Body of pancreas (tissue), 4 donors: ENCODE results near the gene HMGXB4. TPM values are rescaled to one million over a fixed set of nuclear protein-coding genes. Genes with fewer than 3 reads are reported as not detected.

Experiments used
- ATAC-seq: fragments of 150-250 bp; one replicate; pipeline ENCODE4 v1.9.1; 2016
- DNase-seq, 4 donors: peaks; one replicate each; pipeline ENCODE4 v3.0.0-alpha.2; 2019
- H3K27ac ChIP-seq, 4 donors: fragments of 200-600 bp; sonication (generic); 1 replicate in 3 of 4; 2 replicates in 1 of 4; pipeline versions ENCODE4 v1.5.1 to v1.6.1; 2016 to 2019; ENCODE audit warnings: mild to moderate bottlenecking in 1 of 4, mixed read lengths in 1 of 4, moderate library complexity in 1 of 4
- H3K27me3 ChIP-seq, 2 donors: fragments of 200-600 bp; sonication (generic); one replicate each; pipeline ENCODE4 v1.6.0; 2016; ENCODE audit warnings: mild to moderate bottlenecking in 1 of 2
- H3K36me3 ChIP-seq, 2 donors: fragments of 200-600 bp; sonication (generic); replicated peaks in 1 of 2; 2 replicates each; pipeline ENCODE4 v1.5.1; 2016; ENCODE audit warnings: low read depth in 2 of 2; ENCODE audit not compliant: insufficient read depth in 1 of 2
- H3K4me1 ChIP-seq: fragments of 200-600 bp; sonication (generic); one replicate; pipeline ENCODE4 v1.6.0; 2016
- H3K4me3 ChIP-seq, 2 donors: fragments of 200-600 bp; sonication (generic); 1 replicate in 1 of 2; 2 replicates in 1 of 2; pipeline ENCODE4 v1.5.1; 2016 to 2019
- H3K9me3 ChIP-seq, 3 donors: fragments of 200-600 bp; sonication (generic); 1 replicate in 2 of 3; 2 replicates in 1 of 3; pipeline ENCODE4 v1.5.1; 2016
- CTCF ChIP-seq, 7 experiments: fragments of 450-650 bp in 4 of 7; fragments of 200-600 bp in 3 of 7; sonication (generic) in 3 of 7; IDR thresholded peaks; one replicate each; pipeline ENCODE4 v1.5.1; 2016 to 2019; ENCODE audit warnings: antibody characterized with exemption in 7 of 7
- POLR2A ChIP-seq, 3 donors: fragments of 450-650 bp; IDR thresholded peaks; one replicate each; pipeline ENCODE4 v1.6.1; 2016; ENCODE audit warnings: antibody characterized with exemption in 3 of 3, mild to moderate bottlenecking in 2 of 3
- WGBS, 2 donors: methylation state at CpG; one replicate each; pipeline ENCODE4 v1.1.5; 2017; 5-methylcytosine and 5-hydroxymethylcytosine counted together
- intact Hi-C: fragments of 100-400 bp; cut with DNase I; formaldehyde crosslinking; loops from one replicate; pipeline ENCODE4 v1.15.1; 2023
- total RNA-seq, 2 donors: library from RNA; depleted of rRNA; stranded (reverse); fragments of >200 nt; gene quantifications; one replicate each; pipeline ENCODE4 v1.1.0, GENCODE V29; 2016

HMGXB4 gene
- total RNA-seq, 2 donors from 2014 or later: 8.2 to 13.0 TPM

GRCh38 chr22:35322893-35323292 lies 65.6 kb downstream of the HMGXB4 start:
- no peak for DNase-seq
- WGBS, 2 donors: 91% methylated on average over 13 to 15 of the region's 15 CpGs
- H3K36me3 ChIP-seq: peaks cover 8 to 26% of the 10 kb centered on the region in 2 donors
- peaks cover 3% of the 10 kb centered on the region for H3K4me1 ChIP-seq
- no peaks in the 10 kb centered on the region for H3K27me3 ChIP-seq
- intact Hi-C loops: no loop called here
- H3K4me3 ChIP-seq: no peak overlapping the region
- H3K27ac ChIP-seq: no peak overlapping the region
- H3K9me3 ChIP-seq: no peaks in the 10 kb centered on the region
- ATAC-seq: no peak
- no peak for TF ChIP-seq CTCF (IDR thresholded peaks at IDR 0.05)
- no peak for TF ChIP-seq POLR2A (IDR thresholded peaks at IDR 0.05)

- DNase-seq (no peak), ATAC-seq (no peak)
- no peak for TF ChIP-seq CTCF (IDR thresholded peaks at IDR 0.05)
- peaks cover 8 to 26% of the 10 kb centered on the region in 2 donors for H3K36me3 ChIP-seq
- intact Hi-C loops: no loop called here
- H3K4me3 ChIP-seq: no peak overlapping the region
- H3K9me3 ChIP-seq: no peaks in the 10 kb centered on the region
- 94 to 99% methylated on average over 11 of the region's 11 CpGs for WGBS, 2 donors
- H3K27ac ChIP-seq: no peak overlapping the region
- H3K27me3 ChIP-seq: no peaks in the 10 kb centered on the region
- peaks cover 7% of the 10 kb centered on the region for H3K4me1 ChIP-seq
Observed at GRCh38 chr22:35323305-35323704, 66.0 kb downstream of the HMGXB4 start.

GRCh38 chr22:35324067-35324466 lies 66.8 kb downstream of the HMGXB4 start:
- DNase-seq (no peak), ATAC-seq (no peak)
- TF ChIP-seq POLR2A (IDR thresholded peaks at IDR 0.05) (no peak), CTCF (IDR thresholded peaks at IDR 0.05) (no peak)
- Histone ChIP-seq H3K9me3 (no peaks in the 10 kb centered on the region), H3K27me3 (no peaks in the 10 kb centered on the region), H3K4me3 (no peak overlapping the region), H3K27ac (no peak overlapping the region), H3K36me3 (peaks cover 4 to 26% of the 10 kb centered on the region in 2 donors), H3K4me1 (peaks cover 15% of the 10 kb centered on the region)
- intact Hi-C loops: no loop called here
- WGBS, 2 donors: 91 to 94% methylated on average over 4 to 5 of the region's 5 CpGs

GRCh38 chr22:35324762-35325161 lies 67.5 kb downstream of the HMGXB4 start:
- no peak overlapping the region for H3K4me3 ChIP-seq
- H3K9me3 ChIP-seq: no peaks in the 10 kb centered on the region
- H3K36me3 ChIP-seq: peaks cover 4 to 26% of the 10 kb centered on the region in 2 donors
- H3K4me1 ChIP-seq: peaks cover 22% of the 10 kb centered on the region
- TF ChIP-seq POLR2A (IDR thresholded peaks at IDR 0.05) (no peak), CTCF (IDR thresholded peaks at IDR 0.05) (no peak)
- H3K27ac ChIP-seq: no peak overlapping the region
- WGBS, 2 donors: 85 to 90% methylated on average over 2 to 4 of the region's 4 CpGs
- H3K27me3 ChIP-seq: no peaks in the 10 kb centered on the region
- ATAC-seq (no peak), DNase-seq (no peak)
- intact Hi-C loops: no loop called here

GRCh38 chr22:35325209-35325608 lies 67.9 kb downstream of the HMGXB4 start:
- no peak overlapping the region for H3K27ac ChIP-seq
- H3K4me3 ChIP-seq: no peak overlapping the region
- H3K27me3 ChIP-seq: no peaks in the 10 kb centered on the region
- H3K9me3 ChIP-seq: no peaks in the 10 kb centered on the region
- peaks cover 25% of the 10 kb centered on the region for H3K4me1 ChIP-seq
- DNase-seq (no peak), ATAC-seq (no peak)
- TF ChIP-seq POLR2A (IDR thresholded peaks at IDR 0.05) (no peak), CTCF (IDR thresholded peaks at IDR 0.05) (no peak)
- intact Hi-C loops: no loop called here
- H3K36me3 ChIP-seq: peaks cover 4 to 26% of the 10 kb centered on the region in 2 donors
- WGBS, 2 donors: 85 to 93% methylated on average over 5 of the region's 5 CpGs
